C4-2B (cell line): ENCODE measurements around the gene LRFN4.

Experiments
- H3K27ac ChIP-seq: fragments of 450-650 bp; 2 replicates; pipeline ENCODE4 v1.5.1; 2017
- CTCF ChIP-seq: fragments of 450-650 bp; conservative IDR thresholded peaks from 2 replicates; pipeline ENCODE4 v1.5.1; 2017; ENCODE audit warnings: mild to moderate bottlenecking
- ZFX ChIP-seq: fragments of 450-650 bp; IDR thresholded peaks from 2 replicates; pipeline ENCODE4 v1.6.1; 2017

The LRFN4 gene

DNA sequence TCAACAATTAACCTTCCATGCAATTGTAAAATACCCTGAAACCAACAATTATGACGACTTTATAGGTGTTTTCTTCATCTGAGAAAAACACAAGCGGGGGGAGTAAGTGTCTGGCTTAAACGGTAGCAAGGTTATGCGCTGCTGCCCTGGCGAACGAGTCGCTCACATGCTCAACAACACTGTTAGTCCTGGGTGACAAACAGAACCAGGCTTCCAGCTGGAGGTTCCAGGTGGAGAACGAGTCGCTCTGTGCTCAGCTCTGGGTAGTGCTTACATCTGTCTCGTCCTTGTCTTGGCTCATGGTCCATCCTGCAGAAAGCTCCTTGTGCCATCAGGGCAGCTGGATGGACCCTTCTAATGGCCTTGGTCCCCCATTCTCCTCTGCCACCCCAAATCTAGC, 53.2 kb downstream of the LRFN4 start:
- TF ChIP-seq CTCF (no peak), ZFX (no peak)
- no peak overlapping the region for H3K27ac ChIP-seq
